ENCODE data around the gene VGF.

VGF gene
- long read RNA-seq, partial matches to known transcripts: 0 of 1 reads
- long read RNA-seq, other reads (novel, unspliced or antisense): 1 of 1 reads

DNA sequence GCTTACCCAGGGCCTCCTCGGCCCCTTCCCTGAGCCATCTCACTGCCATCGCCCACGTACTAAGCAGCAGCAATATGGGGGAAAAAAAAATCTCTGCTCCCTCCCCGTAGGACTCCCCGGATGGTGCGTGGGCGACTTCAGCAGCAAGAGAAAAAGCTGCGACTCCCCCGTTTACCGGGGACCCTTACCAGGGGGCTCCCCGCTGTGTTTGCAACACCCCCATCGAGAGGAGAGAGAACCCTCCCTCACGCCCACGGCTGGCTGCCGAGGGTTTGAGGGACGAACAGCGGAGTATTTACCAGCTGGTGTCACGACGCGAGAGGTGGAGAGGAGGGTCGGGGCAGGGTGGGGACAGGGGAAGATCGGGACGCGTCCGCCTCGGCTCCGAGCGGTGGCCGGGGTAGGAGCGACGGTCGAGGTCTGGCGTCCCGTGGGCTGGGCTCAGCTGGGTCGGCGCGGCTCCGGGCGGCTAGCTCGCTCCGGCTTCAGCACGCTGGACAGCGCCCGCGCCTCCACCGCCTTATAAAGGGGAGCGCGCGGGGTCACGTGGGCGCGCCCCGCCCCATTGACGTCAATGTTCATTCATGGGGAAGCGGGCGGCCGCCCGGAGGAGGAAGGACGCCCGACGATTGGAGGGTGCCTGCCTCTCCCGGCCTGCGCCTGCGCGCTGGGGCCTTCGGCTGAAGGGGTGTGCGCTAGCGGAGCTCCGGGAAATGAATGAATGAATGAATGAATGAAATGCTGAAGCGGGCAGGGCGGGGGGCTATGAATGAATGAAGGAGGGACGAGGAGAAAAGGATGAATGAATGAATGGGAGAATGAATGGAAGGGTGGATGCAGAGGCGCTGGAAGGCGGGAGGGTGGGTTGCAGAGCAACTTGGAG is at the start of gene VGF:
Gene VGF, minus strand, starts transcription at position 495 of the 883 bp plus-strand sequence. CDS start 726 bp downstream, outside the sequence.
- no peak within 1 kb of the TSS for H3K27ac ChIP-seq (replicated peaks)
- DNase-seq (ENCODE audit: low read depth in 1 of 2, low spot score in 1 of 2): peak; percentile 86 to 93
- H3K27me3 ChIP-seq (ENCODE audit: insufficient read depth, poor library complexity, severe bottlenecking): peaks cover 52% of the 10 kb centered on the region
- H3K4me3 ChIP-seq (replicated peaks; ENCODE audit: insufficient read depth, low read length): peak within 1 kb of the TSS; percentile 24
- no peak for TF ChIP-seq POLR2AphosphoS5 (IDR thresholded peaks at IDR 0.05; ENCODE audit: low read depth)
- TF ChIP-seq GABPA (IDR thresholded peaks at IDR 0.05; ENCODE audit: low read depth): no peak
- TF ChIP-seq, protein P1, sequence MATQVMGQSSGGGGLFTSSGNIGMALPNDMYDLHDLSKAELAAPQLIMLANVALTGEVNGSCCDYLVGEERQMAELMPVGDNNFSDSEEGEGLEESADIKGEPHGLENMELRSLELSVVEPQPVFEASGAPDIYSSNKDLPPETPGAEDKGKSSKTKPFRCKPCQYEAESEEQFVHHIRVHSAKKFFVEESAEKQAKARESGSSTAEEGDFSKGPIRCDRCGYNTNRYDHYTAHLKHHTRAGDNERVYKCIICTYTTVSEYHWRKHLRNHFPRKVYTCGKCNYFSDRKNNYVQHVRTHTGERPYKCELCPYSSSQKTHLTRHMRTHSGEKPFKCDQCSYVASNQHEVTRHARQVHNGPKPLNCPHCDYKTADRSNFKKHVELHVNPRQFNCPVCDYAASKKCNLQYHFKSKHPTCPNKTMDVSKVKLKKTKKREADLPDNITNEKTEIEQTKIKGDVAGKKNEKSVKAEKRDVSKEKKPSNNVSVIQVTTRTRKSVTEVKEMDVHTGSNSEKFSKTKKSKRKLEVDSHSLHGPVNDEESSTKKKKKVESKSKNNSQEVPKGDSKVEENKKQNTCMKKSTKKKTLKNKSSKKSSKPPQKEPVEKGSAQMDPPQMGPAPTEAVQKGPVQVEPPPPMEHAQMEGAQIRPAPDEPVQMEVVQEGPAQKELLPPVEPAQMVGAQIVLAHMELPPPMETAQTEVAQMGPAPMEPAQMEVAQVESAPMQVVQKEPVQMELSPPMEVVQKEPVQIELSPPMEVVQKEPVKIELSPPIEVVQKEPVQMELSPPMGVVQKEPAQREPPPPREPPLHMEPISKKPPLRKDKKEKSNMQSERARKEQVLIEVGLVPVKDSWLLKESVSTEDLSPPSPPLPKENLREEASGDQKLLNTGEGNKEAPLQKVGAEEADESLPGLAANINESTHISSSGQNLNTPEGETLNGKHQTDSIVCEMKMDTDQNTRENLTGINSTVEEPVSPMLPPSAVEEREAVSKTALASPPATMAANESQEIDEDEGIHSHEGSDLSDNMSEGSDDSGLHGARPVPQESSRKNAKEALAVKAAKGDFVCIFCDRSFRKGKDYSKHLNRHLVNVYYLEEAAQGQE (IDR thresholded peaks at IDR 0.05; ENCODE audit: insufficient replicate concordance, low read depth): peak; percentile 99
- TF ChIP-seq, protein P2, sequence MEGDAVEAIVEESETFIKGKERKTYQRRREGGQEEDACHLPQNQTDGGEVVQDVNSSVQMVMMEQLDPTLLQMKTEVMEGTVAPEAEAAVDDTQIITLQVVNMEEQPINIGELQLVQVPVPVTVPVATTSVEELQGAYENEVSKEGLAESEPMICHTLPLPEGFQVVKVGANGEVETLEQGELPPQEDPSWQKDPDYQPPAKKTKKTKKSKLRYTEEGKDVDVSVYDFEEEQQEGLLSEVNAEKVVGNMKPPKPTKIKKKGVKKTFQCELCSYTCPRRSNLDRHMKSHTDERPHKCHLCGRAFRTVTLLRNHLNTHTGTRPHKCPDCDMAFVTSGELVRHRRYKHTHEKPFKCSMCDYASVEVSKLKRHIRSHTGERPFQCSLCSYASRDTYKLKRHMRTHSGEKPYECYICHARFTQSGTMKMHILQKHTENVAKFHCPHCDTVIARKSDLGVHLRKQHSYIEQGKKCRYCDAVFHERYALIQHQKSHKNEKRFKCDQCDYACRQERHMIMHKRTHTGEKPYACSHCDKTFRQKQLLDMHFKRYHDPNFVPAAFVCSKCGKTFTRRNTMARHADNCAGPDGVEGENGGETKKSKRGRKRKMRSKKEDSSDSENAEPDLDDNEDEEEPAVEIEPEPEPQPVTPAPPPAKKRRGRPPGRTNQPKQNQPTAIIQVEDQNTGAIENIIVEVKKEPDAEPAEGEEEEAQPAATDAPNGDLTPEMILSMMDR (IDR thresholded peaks at IDR 0.05; ENCODE audit: insufficient read depth, low read length): no peak
- peak; percentile 49; the same call in 1 of the 2 replicates for TF ChIP-seq SPI1 (IDR thresholded peaks at IDR 0.05; ENCODE audit: borderline replicate concordance, low read depth)

DNA sequence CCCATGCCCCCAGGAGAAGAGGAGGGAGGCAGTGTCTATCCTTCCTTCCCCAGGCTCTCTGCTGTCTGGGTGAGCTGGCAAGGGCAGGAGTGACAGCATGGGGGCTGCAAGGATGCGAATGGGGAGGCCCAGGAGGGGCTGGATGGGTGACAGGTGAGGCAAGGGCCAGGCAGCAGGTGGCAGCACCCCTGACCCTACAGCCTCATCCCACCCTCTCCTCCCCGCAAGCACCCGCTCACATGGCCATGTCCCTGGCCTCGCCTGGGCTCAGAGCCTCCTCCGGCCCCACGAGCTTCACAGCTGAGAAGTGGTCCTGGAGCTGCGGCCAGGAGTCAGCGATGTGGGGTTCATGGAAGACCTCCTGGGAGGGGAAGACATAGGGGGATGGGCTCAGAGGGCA is 46.6 kb upstream of the VGF start:
- Histone ChIP-seq H3K27me3 (ENCODE audit: insufficient read depth, poor library complexity, severe bottlenecking) (no peaks in the 10 kb centered on the region), H3K27ac (replicated peaks) (no peak overlapping the region), H3K4me3 (replicated peaks; ENCODE audit: insufficient read depth, low read length) (no peak overlapping the region)
- no peak for DNase-seq (ENCODE audit: low read depth in 1 of 2, low spot score in 1 of 2)
- TF ChIP-seq, protein P1 (IDR thresholded peaks at IDR 0.05; ENCODE audit: insufficient replicate concordance, low read depth): no peak
- TF ChIP-seq SPI1 (IDR thresholded peaks at IDR 0.05; ENCODE audit: borderline replicate concordance, low read depth) (no peak), GABPA (IDR thresholded peaks at IDR 0.05; ENCODE audit: low read depth) (no peak), POLR2AphosphoS5 (IDR thresholded peaks at IDR 0.05; ENCODE audit: low read depth) (no peak)
- TF ChIP-seq, protein P2 (IDR thresholded peaks at IDR 0.05; ENCODE audit: insufficient read depth, low read length): no peak

DNA sequence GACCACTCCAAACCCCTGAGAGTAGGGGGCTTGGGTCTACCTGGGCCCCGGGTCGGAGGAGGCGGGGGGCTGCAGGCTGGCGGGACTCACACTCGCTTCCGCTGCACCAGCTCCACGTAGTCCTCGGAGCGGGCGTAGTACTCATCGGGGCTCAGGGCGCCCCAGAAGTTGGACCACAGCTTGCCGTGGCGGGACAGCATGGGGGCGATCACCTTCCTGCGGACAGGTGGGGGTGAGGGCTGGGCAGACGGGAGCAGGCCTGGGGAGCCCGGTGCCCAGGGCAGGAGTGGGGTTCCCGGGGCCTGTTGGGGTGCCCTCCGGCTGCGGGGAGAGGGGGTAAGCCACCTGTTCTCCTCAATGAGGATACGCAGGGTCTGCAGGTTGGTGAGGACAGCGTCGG is 46.1 kb upstream of the VGF start:
- Histone ChIP-seq H3K4me3 (replicated peaks; ENCODE audit: insufficient read depth, low read length) (no peak overlapping the region), H3K27ac (replicated peaks) (no peak overlapping the region), H3K27me3 (ENCODE audit: insufficient read depth, poor library complexity, severe bottlenecking) (no peaks in the 10 kb centered on the region)
- TF ChIP-seq, protein P2 (IDR thresholded peaks at IDR 0.05; ENCODE audit: insufficient read depth, low read length): no peak
- TF ChIP-seq POLR2AphosphoS5 (IDR thresholded peaks at IDR 0.05; ENCODE audit: low read depth): no peak
- TF ChIP-seq GABPA (IDR thresholded peaks at IDR 0.05; ENCODE audit: low read depth): no peak
- TF ChIP-seq, protein P1 (IDR thresholded peaks at IDR 0.05; ENCODE audit: insufficient replicate concordance, low read depth): no peak
- TF ChIP-seq SPI1 (IDR thresholded peaks at IDR 0.05; ENCODE audit: borderline replicate concordance, low read depth): no peak
- DNase-seq (ENCODE audit: low read depth in 1 of 2, low spot score in 1 of 2): no peak
